GM18519 (cell line): ENCODE measurements around the gene ZIC1.
A peak's percentile ranks its signal among the peaks of the same experiment; 100 is the strongest.

Experiments used
- ATAC-seq: cut with Tn5 transposase; IDR thresholded peaks from one replicate; pipeline ENCODE4 v1.9.1; 2021; ENCODE audit warnings: mild to moderate bottlenecking, moderate library complexity; ENCODE audit not compliant: unreplicated experiment, low FRiP score

The ZIC1 gene

DNA sequence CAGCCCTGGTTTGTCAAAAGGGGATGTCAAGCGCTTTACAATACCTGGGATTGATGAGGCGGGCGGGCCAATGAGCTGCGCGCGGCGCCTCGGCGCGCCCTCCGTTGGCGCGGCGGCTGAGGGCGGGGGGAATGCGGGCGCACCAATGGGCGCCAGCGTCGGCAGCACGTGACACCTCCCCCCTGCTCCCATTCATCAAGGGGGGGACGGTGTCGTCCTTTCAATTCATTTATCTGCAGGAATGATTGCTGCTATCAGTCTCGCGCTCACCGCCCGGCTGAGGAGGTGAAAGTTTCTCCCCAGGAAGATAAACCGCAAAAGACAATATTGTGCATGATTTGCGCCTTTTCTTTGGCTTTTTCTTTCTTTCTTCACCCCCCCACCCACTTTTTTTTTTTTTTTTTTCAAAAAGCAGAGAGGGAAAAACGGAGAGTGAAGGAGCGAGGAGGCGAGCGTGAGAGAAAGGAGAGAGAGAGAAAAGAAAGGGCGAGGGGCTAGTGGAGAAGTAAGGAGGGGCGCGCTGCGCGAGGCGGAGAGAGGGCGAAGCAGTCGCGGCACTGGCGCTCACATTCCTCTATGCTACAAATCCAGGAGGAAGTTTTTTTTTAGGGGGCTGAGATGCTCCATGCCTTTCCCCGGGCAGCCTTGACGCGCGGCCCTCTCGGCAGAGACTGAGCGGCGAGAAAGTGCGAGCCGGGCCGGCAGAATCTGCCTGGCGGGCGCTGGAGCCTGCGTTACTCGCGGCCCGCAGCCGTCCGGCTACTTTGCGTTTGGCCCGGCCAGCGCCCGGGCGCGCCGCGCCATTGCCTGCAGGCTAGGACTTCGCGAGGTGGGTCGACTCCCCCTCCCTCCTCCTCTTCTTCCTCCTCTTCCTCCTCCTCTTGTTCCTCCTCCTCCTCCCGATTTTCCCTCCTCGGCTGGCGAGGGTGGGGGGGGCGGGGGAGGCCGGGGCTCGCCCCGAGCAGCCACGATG, at the start of gene ZIC1:
TSS of gene ZIC1 (plus strand) at position 223 of the 973 bp plus-strand sequence. CDS start at position 971, 748 bp downstream.
- ATAC-seq, result no peak

DNA sequence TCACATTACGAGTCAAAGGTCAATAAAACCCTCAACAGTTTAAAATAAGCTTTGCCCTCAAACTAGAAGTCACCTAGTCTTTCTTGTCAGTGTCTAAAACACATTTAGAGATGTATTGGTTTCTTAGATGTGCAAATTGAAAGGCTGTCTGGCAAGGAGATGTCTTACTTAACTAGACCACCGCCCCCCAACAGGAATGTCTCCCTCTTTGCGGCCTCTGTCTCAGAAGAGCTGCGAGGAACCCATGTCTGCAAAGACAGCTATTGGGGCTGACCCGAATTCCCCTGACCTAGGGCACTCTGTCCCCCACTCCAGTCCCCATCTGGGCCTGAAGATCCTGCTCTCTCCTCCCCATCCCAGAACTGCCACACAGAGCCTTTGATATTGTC, 49.1 kb upstream of the ZIC1 start:
- ATAC-seq, result no peak

DNA sequence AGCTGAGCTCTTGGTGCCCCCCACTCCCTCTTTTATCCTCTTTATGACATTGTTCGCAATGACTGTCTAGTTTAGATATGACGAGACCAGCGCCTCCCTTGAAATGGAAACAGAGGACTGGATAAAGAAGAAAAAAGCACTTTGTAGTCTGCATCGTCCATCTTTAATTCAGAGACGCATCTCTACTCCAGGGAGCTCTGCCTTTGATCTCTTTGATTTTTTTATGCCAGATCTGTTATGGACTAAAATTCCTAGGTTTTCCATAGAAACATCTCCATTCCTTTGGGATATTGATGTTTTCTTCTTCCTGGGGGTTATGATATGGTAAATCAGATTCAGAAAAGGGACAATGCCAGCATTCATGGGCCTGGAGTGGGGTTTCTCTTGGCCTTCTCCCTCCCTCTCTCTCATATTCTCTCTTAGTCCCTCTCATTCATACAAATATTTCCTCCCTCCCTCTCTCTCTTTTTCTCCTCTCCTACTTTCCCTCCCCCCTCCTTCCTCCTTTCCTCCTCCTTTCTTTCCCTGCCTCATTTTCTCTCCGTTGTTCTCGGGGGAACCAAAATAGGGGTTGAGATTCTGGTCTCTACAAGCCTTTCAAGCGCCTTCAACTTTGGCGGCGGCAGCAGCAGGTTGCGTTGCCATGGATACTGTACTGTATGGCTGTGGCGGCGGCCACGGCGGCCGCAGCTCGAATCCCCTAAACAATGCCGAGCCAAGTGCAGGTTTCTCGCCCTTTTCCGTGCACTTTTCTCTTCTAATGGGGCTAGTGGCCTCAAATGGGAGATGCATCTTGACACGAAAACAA, 48.3 kb upstream of the ZIC1 start:
- ATAC-seq, result no peak

DNA sequence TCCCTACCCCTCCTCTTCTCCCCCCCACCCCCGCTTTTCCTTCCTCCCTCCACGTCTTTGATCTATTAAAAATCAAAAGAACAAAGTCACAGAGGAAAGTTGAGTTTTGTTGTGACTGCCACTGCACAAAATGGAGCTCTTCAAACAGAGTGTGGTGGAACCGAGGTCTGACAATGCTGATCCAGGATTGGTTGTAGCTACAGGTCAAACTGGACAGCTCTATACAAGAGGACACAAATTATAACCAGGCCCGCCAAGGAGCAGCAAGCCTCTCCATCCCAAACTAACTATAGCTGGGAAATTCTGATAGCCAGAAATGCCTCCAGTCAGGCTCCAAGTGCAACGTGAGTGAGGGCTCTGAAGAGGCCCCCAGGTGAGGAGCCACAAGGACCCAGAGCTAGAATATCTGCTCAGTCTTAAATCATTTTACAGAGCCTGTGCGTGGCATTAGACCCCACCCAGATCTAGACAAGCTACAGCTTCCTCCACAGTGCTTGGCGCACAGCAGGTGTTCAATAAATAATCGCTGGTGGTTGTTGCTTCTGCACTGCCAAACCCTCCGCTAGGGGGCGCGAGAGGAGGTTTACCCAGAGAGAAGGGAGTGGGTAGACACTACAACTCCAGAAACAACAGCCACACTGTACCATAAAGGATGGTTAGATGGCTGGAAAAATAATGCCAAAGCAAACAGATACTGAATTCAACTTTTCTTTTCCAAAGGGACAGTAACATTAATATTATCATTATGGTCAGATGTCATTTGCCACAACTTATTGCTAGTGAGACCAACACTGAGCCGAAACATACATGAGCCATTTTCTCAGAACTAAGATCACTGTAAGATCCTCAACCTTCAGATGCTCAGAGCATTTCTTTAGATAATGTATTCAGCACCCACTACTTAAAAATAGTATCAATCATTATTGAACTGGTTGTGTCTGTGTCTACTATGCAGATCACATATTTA, 47.4 kb upstream of the ZIC1 start:
- peak; percentile 64 for ATAC-seq

- no peak for ATAC-seq
These were observed 44.4 kb upstream of the ZIC1 start for GRCh38 chr3:147364771-147365170.

GRCh38 chr3:147365196-147366115, 43.7 kb upstream of the ZIC1 start:
- no peak for ATAC-seq

DNA sequence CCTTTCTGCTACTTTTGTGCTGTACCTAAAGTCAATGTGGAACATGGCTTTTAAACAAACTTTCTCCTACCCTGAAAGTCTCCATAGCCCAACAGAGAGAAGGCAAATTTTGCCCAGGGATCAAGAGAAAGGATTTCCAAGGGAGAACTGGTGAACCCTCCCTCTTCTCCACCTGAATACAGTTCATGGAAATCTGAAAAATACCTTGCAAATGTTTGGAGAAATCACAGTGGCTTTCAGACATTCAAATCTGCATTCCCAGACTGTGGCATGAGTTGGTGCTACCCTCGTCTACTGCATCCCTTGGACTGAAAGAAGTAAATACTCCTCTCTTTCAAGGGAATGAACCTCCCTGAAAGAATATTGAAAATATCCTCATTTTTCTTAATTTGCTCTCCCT, 41.5 kb upstream of the ZIC1 start:
- no peak for ATAC-seq

- ATAC-seq, result no peak
These were observed 41.0 kb upstream of the ZIC1 start for GRCh38 chr3:147368151-147368550.

- no peak for ATAC-seq
These were observed 40.5 kb upstream of the ZIC1 start for GRCh38 chr3:147368561-147369221.

- no peak for ATAC-seq
These were observed 39.9 kb upstream of the ZIC1 start for GRCh38 chr3:147369231-147369630.

DNA sequence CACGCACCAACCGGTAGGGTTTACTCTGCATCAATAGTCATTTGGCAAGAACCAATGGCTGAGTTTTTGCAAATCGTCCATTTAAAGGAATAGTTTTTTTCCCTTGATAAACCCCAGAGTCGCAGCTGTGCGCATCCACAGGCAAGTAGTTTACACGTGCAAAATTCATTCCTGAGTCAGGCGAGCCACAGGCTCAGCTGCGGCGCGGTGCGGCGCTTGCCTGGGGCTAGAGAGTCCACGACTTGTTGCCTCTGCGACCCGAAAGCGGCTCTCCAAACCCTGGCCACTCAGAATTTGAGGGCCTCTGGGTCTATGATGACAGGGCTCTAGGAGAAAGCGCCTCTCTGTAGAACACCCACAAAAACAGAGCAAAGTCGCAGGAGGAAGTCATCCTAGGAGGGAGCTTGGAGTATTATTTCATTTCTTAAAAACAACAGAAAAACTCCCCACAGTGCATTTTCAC, 39.5 kb upstream of the ZIC1 start:
- no peak for ATAC-seq

GRCh38 chr3:147370349-147370748, 38.8 kb upstream of the ZIC1 start:
- ATAC-seq, result no peak

DNA sequence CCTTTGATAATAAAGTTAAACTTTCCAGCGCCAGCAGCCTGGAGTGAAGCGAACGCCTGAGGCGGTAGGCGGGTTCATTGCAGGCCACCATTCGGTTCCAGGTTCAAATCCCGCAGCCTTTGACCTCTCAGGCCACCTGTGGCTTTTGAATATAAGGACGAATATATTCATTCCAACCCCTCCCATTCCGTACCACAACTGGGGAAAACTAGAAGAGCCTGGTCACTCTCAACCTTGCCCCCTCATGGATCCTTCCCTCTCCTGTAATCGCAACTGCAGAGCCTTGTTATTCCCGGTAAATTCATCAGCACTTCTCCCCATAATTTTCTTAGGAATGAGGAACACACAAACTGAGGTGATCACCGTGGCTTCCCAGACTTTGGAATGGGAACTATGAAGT, 38.0 kb upstream of the ZIC1 start:
- ATAC-seq, result no peak

DNA sequence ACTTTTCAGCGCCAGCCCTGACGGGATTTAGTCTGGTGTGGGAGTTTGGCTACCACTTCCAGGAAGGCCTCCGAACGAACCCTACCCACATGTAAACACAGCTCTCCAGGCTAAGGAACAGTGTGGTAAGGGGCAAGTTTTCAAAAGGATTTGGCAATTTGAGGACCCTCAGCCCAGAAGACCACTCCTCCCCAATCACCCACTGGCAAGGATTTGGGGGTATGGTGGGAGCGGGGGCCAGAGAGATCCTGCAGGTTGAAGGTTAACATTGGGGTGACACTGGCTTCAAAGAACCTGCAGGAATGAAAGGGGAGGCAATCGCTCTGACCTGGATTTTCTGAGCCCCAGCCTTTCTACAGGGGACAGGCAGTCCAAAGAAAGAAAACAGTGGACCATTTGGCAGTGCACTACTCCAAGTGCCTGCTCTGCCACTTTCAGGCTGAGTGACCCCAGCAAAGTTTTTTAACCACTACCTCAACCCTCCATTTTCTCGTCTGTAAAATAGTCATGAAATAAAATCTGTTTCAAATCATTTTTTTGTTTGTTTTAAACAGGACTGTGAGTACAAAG, 37.3 kb upstream of the ZIC1 start:
- no peak for ATAC-seq

DNA sequence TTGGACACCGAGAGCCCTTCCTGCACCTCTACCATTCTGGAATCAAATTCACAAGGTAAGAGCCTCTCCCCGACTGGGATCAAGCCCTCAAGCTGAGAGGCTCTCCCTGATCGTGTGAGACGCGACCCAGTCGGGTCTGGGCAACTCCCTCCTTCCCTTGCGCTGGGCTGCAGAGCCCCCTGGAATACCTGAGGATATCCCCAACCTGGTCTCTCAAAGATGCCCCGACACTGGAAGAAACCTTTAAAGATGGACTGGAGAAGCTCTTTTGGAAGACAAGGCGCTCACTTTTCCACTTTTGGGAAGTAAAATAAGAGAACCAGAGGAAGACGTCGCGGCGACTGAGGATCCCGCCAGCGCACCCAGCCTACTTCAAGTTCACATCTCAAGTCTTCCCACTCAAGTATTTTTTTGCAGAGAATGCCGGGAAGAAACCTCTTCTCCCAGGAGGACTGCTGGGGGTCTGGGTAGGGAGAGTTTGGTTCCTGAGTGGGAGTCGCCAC, 36.6 kb upstream of the ZIC1 start:
- ATAC-seq, result no peak

GRCh38 chr3:147373301-147373700, 35.9 kb upstream of the ZIC1 start:
- no peak for ATAC-seq

GRCh38 chr3:147377412-147378367, 31.5 kb upstream of the ZIC1 start:
- ATAC-seq, result no peak
